OCI-LY1 (cell line): ENCODE data around the gene SUPT5H.

Source experiments
- H2AFZ ChIP-seq: fragments of 200-600 bp; sonication (generic), shearing (Covaris generic); 2 replicates; pipeline ENCODE4 v1.6.0; 2014; ENCODE audit warnings: antibody characterized with exemption, mild to moderate bottlenecking, low read length
- H3F3A ChIP-seq: fragments of 200-600 bp; sonication (generic), shearing (Covaris generic); 2 replicates; pipeline ENCODE4 v1.6.0; 2014; ENCODE audit warnings: mild to moderate bottlenecking, antibody characterized with exemption, low read length, moderate library complexity; ENCODE audit not compliant: insufficient read depth
- H3K27ac ChIP-seq: fragments of 200-600 bp; sonication (generic); 2 replicates; pipeline ENCODE4 v1.5.1; 2014; ENCODE audit warnings: low read length, mixed run types, mild to moderate bottlenecking, low read depth; ENCODE audit not compliant: poor library complexity, severe bottlenecking
- H3K27me3 ChIP-seq: fragments of 200-600 bp; sonication (generic); 2 replicates; pipeline ENCODE4 v1.6.0; 2014; ENCODE audit warnings: antibody characterized with exemption, mild to moderate bottlenecking, low read length, moderate library complexity; ENCODE audit not compliant: insufficient read depth
- H3K36me3 ChIP-seq: fragments of 200-600 bp; sonication (generic); 2 replicates; pipeline ENCODE4 v1.6.1; 2014; ENCODE audit warnings: mild to moderate bottlenecking, antibody characterized with exemption, low read length, moderate library complexity, mixed read lengths; ENCODE audit not compliant: insufficient read depth
- H3K4me1 ChIP-seq: fragments of 200-600 bp; sonication (generic); 2 replicates; pipeline ENCODE4 v1.5.1; 2014; ENCODE audit warnings: mild to moderate bottlenecking, low read length, moderate library complexity; ENCODE audit not compliant: insufficient read depth, severe bottlenecking
- H3K4me2 ChIP-seq: fragments of 200-600 bp; sonication (generic), shearing (Covaris generic); 2 replicates; pipeline ENCODE4 v1.6.1; 2014; ENCODE audit warnings: low read length
- H3K4me3 ChIP-seq: fragments of 200-600 bp; sonication (generic); 2 replicates; pipeline ENCODE4 v1.5.1; 2014; ENCODE audit warnings: low read length, low read depth, mild to moderate bottlenecking, mixed read lengths; ENCODE audit not compliant: poor library complexity, severe bottlenecking
- H3K79me2 ChIP-seq: fragments of 200-600 bp; shearing (Covaris generic); 2 replicates; pipeline ENCODE4 v1.6.1; 2016; ENCODE audit warnings: mixed run types, low read length, mixed read lengths; ENCODE audit not compliant: insufficient read depth
- H3K9ac ChIP-seq: fragments of 200-600 bp; sonication (generic), shearing (Covaris generic); 2 replicates; pipeline ENCODE4 v1.6.1; 2014; ENCODE audit warnings: mild to moderate bottlenecking, low read length, mixed read lengths
- H3K9me2 ChIP-seq: fragments of 200-600 bp; sonication (generic), shearing (Covaris generic); 2 replicates; pipeline ENCODE4 v1.6.1; 2014; ENCODE audit warnings: low read depth, mild to moderate bottlenecking, low read length, mixed read lengths
- H3K9me3 ChIP-seq: fragments of 200-600 bp; shearing (Covaris generic); 2 replicates; pipeline ENCODE4 v1.6.1; 2014; ENCODE audit warnings: low read length, mixed read lengths
- H4K20me1 ChIP-seq: fragments of 200-600 bp; sonication (generic), shearing (Covaris generic); 2 replicates; pipeline ENCODE4 v1.6.0; 2016; ENCODE audit warnings: mild to moderate bottlenecking, low read length; ENCODE audit not compliant: insufficient read depth
- EZH2 ChIP-seq: fragments of 200-600 bp; sonication (generic), shearing (Covaris generic); IDR thresholded peaks from 2 replicates; pipeline ENCODE4 v1.8.0; 2017; ENCODE audit warnings: borderline replicate concordance, mixed run types, mild to moderate bottlenecking, antibody characterized with exemption, low read length, moderate library complexity, mixed read lengths
- TF ChIP-seq, protein P1 (sequence below): fragments of 200-600 bp; sonication (generic), shearing (Covaris generic); IDR thresholded peaks from 2 replicates; pipeline ENCODE4 v1.5.1; 2017; ENCODE audit warnings: mild to moderate bottlenecking, antibody characterized with exemption, low read length, moderate library complexity, mixed read lengths

The SUPT5H gene

DNA sequence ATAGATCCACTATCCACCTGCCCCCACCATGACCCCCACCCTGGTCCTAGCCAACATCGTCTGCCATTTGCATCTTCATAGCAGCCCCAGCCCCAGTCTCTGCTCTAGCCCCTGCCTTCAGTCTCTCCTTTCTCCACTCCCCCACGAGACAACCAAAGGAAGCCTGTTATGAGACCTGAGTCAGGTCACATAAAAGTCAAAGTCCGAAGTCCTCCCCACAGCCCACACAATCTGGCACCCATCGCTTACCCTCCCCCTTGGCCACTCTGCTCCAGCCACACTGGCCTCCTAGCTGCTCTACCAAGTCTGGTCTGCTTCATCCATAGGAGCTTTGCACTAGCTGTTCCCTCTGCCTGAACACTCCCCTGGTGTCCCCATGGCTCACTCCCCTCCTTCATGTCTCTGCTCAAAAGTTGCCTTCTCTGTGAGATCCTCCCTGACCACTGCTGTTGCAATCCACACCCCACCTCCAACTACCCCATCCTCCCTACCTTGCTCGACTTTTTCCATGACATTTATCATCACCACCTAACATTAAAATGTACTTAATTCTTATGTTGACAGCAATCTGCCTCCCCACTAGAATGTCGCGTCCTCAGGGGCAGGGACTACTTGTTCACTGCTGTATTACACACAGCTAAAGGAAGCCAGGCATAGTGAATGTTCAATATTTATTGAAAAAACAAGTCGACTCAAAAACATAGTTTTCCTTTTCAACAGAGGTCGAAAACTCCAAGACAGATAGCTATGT is 34.1 kb upstream of the SUPT5H start:
- TF ChIP-seq, protein P1, sequence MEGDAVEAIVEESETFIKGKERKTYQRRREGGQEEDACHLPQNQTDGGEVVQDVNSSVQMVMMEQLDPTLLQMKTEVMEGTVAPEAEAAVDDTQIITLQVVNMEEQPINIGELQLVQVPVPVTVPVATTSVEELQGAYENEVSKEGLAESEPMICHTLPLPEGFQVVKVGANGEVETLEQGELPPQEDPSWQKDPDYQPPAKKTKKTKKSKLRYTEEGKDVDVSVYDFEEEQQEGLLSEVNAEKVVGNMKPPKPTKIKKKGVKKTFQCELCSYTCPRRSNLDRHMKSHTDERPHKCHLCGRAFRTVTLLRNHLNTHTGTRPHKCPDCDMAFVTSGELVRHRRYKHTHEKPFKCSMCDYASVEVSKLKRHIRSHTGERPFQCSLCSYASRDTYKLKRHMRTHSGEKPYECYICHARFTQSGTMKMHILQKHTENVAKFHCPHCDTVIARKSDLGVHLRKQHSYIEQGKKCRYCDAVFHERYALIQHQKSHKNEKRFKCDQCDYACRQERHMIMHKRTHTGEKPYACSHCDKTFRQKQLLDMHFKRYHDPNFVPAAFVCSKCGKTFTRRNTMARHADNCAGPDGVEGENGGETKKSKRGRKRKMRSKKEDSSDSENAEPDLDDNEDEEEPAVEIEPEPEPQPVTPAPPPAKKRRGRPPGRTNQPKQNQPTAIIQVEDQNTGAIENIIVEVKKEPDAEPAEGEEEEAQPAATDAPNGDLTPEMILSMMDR: no peak
- no peak for TF ChIP-seq EZH2
- H3K27ac ChIP-seq: peak overlapping the region; percentile 96
- H3K9ac ChIP-seq: peak overlapping the region; percentile 88; the same call in 1 of the 2 replicates
- peaks cover 47% of the 10 kb centered on the region for H3K4me1 ChIP-seq
- peaks cover 5% of the 10 kb centered on the region for H3F3A ChIP-seq
- no peaks in the 10 kb centered on the region for H3K27me3 ChIP-seq
- peaks cover 10% of the 10 kb centered on the region for H3K36me3 ChIP-seq
- no peaks in the 10 kb centered on the region for H4K20me1 ChIP-seq
- peak overlapping the region; percentile 81 for H3K4me2 ChIP-seq
- no peak overlapping the region for H2AFZ ChIP-seq
- no peaks in the 10 kb centered on the region for H3K9me2 ChIP-seq
- H3K4me3 ChIP-seq: peak overlapping the region; percentile 52
- H3K9me3 ChIP-seq: no peaks in the 10 kb centered on the region
- H3K79me2 ChIP-seq: peaks cover 6% of the 10 kb centered on the region

DNA sequence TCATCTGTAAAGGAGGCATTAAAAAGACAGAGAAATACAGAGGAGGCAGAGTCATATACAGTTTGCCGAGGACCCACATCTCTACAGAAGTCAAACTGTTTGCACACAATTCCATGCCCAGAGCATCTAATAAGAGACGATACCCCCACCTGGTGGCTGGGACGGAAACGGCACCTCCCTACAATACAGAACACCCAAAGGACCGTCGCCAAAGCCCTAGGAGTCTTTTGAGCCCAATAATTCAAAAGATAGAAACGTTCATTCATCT is 33.6 kb upstream of the SUPT5H start:
- Histone ChIP-seq H3F3A (peaks cover 5% of the 10 kb centered on the region), H3K9me3 (no peaks in the 10 kb centered on the region), H2AFZ (no peak overlapping the region), H3K9ac (peak overlapping the region; percentile 88), H3K4me1 (peaks cover 45% of the 10 kb centered on the region), H4K20me1 (no peaks in the 10 kb centered on the region), H3K36me3 (peaks cover 10% of the 10 kb centered on the region), H3K79me2 (peaks cover 6% of the 10 kb centered on the region), H3K4me2 (peak overlapping the region; percentile 81), H3K4me3 (peak overlapping the region; percentile 52), H3K27me3 (no peaks in the 10 kb centered on the region), H3K9me2 (no peaks in the 10 kb centered on the region), H3K27ac (peak overlapping the region; percentile 96)
- TF ChIP-seq EZH2: no peak
- TF ChIP-seq, protein P1: peak; percentile 98

DNA sequence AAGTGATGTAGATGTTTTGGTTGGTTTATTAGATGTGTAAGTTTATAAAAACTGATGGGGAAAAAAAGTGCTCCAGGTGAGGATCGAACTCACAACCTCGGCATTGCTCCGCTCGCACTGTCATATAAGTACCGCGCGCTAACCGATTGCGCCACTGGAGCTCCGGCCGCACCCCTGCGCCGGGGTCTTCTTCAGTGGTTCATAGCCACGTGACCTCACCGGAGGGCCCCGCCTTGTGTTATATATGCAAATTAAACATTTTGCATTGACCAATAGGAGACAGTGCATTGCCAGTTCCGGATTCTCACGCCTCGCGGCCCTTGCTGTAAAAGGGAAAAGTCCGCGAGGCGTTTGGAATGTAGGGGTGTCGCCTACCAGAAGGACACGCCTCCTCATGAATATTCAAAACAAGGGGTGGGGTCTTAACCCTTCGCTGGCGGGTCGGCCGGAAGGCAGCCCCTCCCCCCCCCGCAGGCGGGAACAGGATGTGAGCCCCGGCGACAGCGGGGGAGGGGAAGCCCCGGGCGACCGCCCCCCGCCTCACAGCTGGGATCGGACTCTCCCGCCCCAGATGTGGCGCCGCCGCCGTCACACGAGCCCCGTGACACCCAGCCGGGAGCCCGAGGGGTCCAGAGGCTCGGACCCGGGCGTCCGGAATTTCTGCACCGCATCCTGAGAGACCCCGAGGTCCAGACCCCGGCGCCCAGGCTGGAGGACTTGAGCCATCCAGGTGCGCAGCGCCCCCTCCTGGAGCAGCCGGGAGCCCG is 33.1 kb upstream of the SUPT5H start, which contains the start of gene PLEKHG2:
Gene PLEKHG2 (plus strand): TSS at position 570 of the 767 bp plus-strand sequence. CDS start 1,418 bp downstream, outside the sequence.
- Histone ChIP-seq H3K4me2 (peak within 1 kb of the TSS; percentile 93), H3K36me3 (peaks cover 10% of the 10 kb centered on the region), H3K79me2 (peaks cover 6% of the 10 kb centered on the region), H3K27me3 (no peaks in the 10 kb centered on the region), H3K4me1 (peaks cover 45% of the 10 kb centered on the region), H3K9me3 (no peaks in the 10 kb centered on the region), H4K20me1 (no peaks in the 10 kb centered on the region), H3K4me3 (peak within 1 kb of the TSS; percentile 99), H3K9me2 (no peaks in the 10 kb centered on the region), H3K9ac (peak within 1 kb of the TSS; percentile 99), H3F3A (peaks cover 5% of the 10 kb centered on the region), H3K27ac (peak within 1 kb of the TSS; percentile 96), H2AFZ (0 out of 2 replicates have a peak within 1 kb of the TSS, but pooled peaks have one; percentile 23)
- no peak for TF ChIP-seq EZH2
- TF ChIP-seq, protein P1: peak; percentile 87
